HG03460 (cell line): ENCODE measurements around the gene MYMK.
"Not testable (repeated sequence)": the region's sequence is repeated elsewhere in the genome, so short reads cannot be mapped to it uniquely, and the experiment has no call there.

ENCODE experiments used
- ATAC-seq: cut with Tn5 transposase; IDR thresholded peaks from one replicate; pipeline ENCODE4 v1.9.1; 2021; ENCODE audit not compliant: unreplicated experiment

Gene MYMK

GRCh38 chr9:133524679-133525228 is at the start of gene MYMK:
TSS of gene MYMK (minus strand) at chr9:133524959. CDS start at chr9:133524844, 115 bp downstream.
- no peak for ATAC-seq

GRCh38 chr9:133573791-133574515 is 49.2 kb upstream of the MYMK start:
- no peak for ATAC-seq

- ATAC-seq, result no peak
Measured at GRCh38 chr9:133572821-133573361, 48.1 kb upstream of the MYMK start.

- ATAC-seq, result no peak
Measured at GRCh38 chr9:133571896-133572595, 47.3 kb upstream of the MYMK start.

- ATAC-seq, result no peak
Measured at GRCh38 chr9:133571391-133571890, 46.7 kb upstream of the MYMK start.

GRCh38 chr9:133570691-133571080 is 45.9 kb upstream of the MYMK start:
- ATAC-seq, result no peak

GRCh38 chr9:133569891-133570690 is 45.3 kb upstream of the MYMK start:
- ATAC-seq, result no peak

GRCh38 chr9:133569121-133569785 is 44.5 kb upstream of the MYMK start:
- no peak for ATAC-seq

- no peak for ATAC-seq
Measured at GRCh38 chr9:133568186-133568585, 43.4 kb upstream of the MYMK start.

GRCh38 chr9:133566817-133567216 is 42.1 kb upstream of the MYMK start:
- ATAC-seq, result no peak

- ATAC-seq, result no peak
Measured at GRCh38 chr9:133566382-133566781, 41.6 kb upstream of the MYMK start.

- ATAC-seq, result no peak
Measured at GRCh38 chr9:133564451-133565116, 39.8 kb upstream of the MYMK start.

- ATAC-seq, result not testable (repeated sequence)
Measured at GRCh38 chr9:133563814-133564213, 39.1 kb upstream of the MYMK start.

GRCh38 chr9:133563291-133563796 is 38.6 kb upstream of the MYMK start:
- ATAC-seq, result no peak

- ATAC-seq, result no peak
Measured at GRCh38 chr9:133562611-133563290, 38.0 kb upstream of the MYMK start.

- ATAC-seq, result no peak
Measured at GRCh38 chr9:133561976-133562554, 37.3 kb upstream of the MYMK start.

GRCh38 chr9:133560944-133561343 is 36.2 kb upstream of the MYMK start:
- no peak for ATAC-seq

- no peak for ATAC-seq
Measured at GRCh38 chr9:133560311-133560710, 35.6 kb upstream of the MYMK start.
